SK-N-SH treated with all-trans-retinoic acid at 6 μM for 48 hours (cell line): ENCODE results near the gene MRPL28.
A peak's percentile ranks its signal among the peaks of the same experiment; 100 is the strongest.

Source experiments
- ATAC-seq: fragments of 200-7000 bp; cut with Tn5 transposase; 3 replicates; pipeline ENCODE4 v1.9.1; 2020; ENCODE audit warnings: mild to moderate bottlenecking, moderate library complexity
- ARNTL ChIP-seq: fragments of 450-650 bp; formaldehyde crosslinking; IDR thresholded peaks from 2 replicates; pipeline ENCODE4 v1.5.0; 2020; ENCODE audit warnings: low read depth, mild to moderate bottlenecking, moderate library complexity, borderline replicate concordance
- CSDC2 ChIP-seq: fragments of 250-450 bp; sonication (Bioruptor Pico); IDR thresholded peaks from 2 replicates; pipeline ENCODE4 v1.5.0; 2020; ENCODE audit warnings: mild to moderate bottlenecking, moderate library complexity
- GLIS3 ChIP-seq: fragments of 250-450 bp; sonication (Bioruptor Pico); IDR thresholded peaks from 2 replicates; pipeline ENCODE4 v1.5.0; 2020; ENCODE audit warnings: mild to moderate bottlenecking, moderate library complexity
- ISL1 ChIP-seq: fragments of 250-450 bp; sonication (Bioruptor Pico); IDR thresholded peaks from 2 replicates; pipeline ENCODE4 v2.1.2; 2022; ENCODE audit warnings: mild to moderate bottlenecking, moderate library complexity
- OSR1 ChIP-seq: fragments of 250-450 bp; sonication (Bioruptor Pico); IDR thresholded peaks from 2 replicates; pipeline ENCODE4 v1.8.0; 2022; ENCODE audit warnings: moderate library complexity, mild to moderate bottlenecking, inconsistent platforms
- PPARA ChIP-seq: fragments of 250-450 bp; sonication (Bioruptor Pico); IDR thresholded peaks from 2 replicates; pipeline ENCODE4 v1.5.0; 2020; ENCODE audit warnings: mild to moderate bottlenecking, borderline replicate concordance
- SNAI2 ChIP-seq: fragments of 250-450 bp; sonication (Bioruptor Pico); IDR thresholded peaks from 2 replicates; pipeline ENCODE4 v1.5.0; 2020; ENCODE audit warnings: mild to moderate bottlenecking, moderate library complexity
- TCF4 ChIP-seq: fragments of 250-450 bp; sonication (Bioruptor Pico); IDR thresholded peaks from 2 replicates; pipeline ENCODE4 v1.8.0; 2021; ENCODE audit warnings: mild to moderate bottlenecking, moderate library complexity, borderline replicate concordance
- ZFP3 ChIP-seq: fragments of 250-450 bp; sonication (Bioruptor Pico); IDR thresholded peaks from 2 replicates; pipeline ENCODE4 v1.5.0; 2020; ENCODE audit warnings: mild to moderate bottlenecking, moderate library complexity
- ZNF565 ChIP-seq: fragments of 450-650 bp; formaldehyde crosslinking; conservative IDR thresholded peaks from 2 replicates; pipeline ENCODE4 v1.5.0; 2020; ENCODE audit warnings: low read depth, mild to moderate bottlenecking, moderate library complexity
- ZNF70 ChIP-seq: fragments of 450-650 bp; formaldehyde crosslinking; IDR thresholded peaks from 2 replicates; pipeline ENCODE4 v1.5.0; 2020; ENCODE audit warnings: mild to moderate bottlenecking, moderate library complexity
- TF ChIP-seq, protein P1 (sequence below): fragments of 250-450 bp; sonication (Bioruptor Pico); IDR thresholded peaks from 2 replicates; pipeline ENCODE4 v1.8.0; 2021; ENCODE audit warnings: low read depth, mild to moderate bottlenecking, moderate library complexity, borderline replicate concordance
- TF ChIP-seq, protein P2 (sequence below): fragments of 250-450 bp; sonication (Bioruptor Pico); IDR thresholded peaks from 2 replicates; pipeline ENCODE4 v1.5.0; 2020; ENCODE audit warnings: mild to moderate bottlenecking, moderate library complexity
- TF ChIP-seq, protein P3 (sequence below): fragments of 250-450 bp; sonication (Bioruptor Pico); IDR thresholded peaks from 2 replicates; pipeline ENCODE4 v1.8.0; 2020; ENCODE audit warnings: mild to moderate bottlenecking, moderate library complexity, borderline replicate concordance
- TF ChIP-seq, protein P4 (sequence below): fragments of 250-450 bp; sonication (Bioruptor Pico); IDR thresholded peaks from 2 replicates; pipeline ENCODE4 v1.5.1; 2020; ENCODE audit warnings: low read depth, mild to moderate bottlenecking, moderate library complexity

MRPL28 gene

DNA sequence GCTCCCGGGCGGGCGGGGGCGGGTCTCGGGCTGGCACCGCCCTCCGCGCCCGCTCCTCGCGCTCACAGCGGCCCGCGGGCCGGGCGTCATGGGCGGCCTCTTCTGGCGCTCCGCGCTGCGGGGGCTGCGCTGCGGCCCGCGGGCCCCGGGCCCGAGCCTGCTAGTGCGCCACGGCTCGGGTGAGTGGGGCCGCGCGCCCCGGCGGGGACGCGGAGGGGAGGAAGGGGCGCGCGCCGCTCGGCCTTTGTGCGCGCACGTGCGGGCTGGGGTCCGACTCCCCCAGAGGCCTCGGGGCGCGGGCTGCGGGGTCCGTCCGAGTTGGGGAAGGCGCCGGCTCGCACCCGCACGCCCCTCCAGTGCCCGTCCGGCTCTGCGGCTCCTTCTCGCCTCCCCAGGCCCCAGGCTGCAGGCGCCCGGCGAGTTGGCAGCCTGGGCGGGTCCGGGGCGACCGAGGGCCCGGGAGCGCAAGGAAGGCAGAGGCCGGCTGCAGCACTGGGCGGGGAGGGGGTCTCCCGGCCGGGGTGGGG lies 26.9 kb upstream of the MRPL28 start, which contains the start of gene NME4:
TSS of gene NME4 (plus strand) at position 65 of the 527 bp plus-strand sequence. CDS start at position 89, 24 bp downstream.
- no peak for ATAC-seq
- no peak for TF ChIP-seq CSDC2
- TF ChIP-seq, protein P1, sequence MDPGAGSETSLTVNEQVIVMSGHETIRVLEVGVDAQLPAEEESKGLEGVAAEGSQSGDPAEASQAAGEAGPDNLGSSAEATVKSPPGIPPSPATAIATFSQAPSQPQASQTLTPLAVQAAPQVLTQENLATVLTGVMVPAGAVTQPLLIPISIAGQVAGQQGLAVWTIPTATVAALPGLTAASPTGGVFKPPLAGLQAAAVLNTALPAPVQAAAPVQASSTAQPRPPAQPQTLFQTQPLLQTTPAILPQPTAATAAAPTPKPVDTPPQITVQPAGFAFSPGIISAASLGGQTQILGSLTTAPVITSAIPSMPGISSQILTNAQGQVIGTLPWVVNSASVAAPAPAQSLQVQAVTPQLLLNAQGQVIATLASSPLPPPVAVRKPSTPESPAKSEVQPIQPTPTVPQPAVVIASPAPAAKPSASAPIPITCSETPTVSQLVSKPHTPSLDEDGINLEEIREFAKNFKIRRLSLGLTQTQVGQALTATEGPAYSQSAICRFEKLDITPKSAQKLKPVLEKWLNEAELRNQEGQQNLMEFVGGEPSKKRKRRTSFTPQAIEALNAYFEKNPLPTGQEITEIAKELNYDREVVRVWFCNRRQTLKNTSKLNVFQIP (CRISPR knock-in tag) = no peak
- TF ChIP-seq ZNF565 (CRISPR knock-in tag) = no peak
- no peak for TF ChIP-seq SNAI2 (CRISPR knock-in tag)
- no peak for TF ChIP-seq PPARA (CRISPR knock-in tag)
- TF ChIP-seq OSR1 (CRISPR knock-in tag) = no peak
- TF ChIP-seq, protein P2, sequence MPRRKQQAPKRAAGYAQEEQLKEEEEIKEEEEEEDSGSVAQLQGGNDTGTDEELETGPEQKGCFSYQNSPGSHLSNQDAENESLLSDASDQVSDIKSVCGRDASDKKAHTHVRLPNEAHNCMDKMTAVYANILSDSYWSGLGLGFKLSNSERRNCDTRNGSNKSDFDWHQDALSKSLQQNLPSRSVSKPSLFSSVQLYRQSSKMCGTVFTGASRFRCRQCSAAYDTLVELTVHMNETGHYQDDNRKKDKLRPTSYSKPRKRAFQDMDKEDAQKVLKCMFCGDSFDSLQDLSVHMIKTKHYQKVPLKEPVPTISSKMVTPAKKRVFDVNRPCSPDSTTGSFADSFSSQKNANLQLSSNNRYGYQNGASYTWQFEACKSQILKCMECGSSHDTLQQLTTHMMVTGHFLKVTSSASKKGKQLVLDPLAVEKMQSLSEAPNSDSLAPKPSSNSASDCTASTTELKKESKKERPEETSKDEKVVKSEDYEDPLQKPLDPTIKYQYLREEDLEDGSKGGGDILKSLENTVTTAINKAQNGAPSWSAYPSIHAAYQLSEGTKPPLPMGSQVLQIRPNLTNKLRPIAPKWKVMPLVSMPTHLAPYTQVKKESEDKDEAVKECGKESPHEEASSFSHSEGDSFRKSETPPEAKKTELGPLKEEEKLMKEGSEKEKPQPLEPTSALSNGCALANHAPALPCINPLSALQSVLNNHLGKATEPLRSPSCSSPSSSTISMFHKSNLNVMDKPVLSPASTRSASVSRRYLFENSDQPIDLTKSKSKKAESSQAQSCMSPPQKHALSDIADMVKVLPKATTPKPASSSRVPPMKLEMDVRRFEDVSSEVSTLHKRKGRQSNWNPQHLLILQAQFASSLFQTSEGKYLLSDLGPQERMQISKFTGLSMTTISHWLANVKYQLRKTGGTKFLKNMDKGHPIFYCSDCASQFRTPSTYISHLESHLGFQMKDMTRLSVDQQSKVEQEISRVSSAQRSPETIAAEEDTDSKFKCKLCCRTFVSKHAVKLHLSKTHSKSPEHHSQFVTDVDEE (CRISPR knock-in tag) = 0 out of 2 replicates have a peak, but pooled peaks have one; percentile 22

DNA sequence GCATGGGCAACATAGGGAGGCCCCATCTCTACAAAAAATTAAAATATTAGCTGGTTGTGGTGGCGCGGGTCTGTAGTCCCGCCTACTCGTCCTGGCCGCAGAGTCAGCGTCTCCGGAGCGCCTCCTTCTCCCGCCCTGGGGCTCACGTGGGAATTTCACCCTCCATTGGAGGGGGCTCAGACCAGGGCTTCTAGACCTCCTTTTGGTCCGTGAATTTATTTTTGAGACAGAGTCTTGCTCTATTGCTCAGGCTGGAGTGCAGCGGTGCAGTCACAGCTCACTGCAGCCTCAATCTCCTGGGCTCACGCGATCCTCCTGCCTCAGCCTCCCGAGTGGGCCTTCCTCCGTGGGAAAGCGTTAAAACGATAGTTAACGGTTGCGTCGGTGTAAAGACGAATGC lies 26.3 kb upstream of the MRPL28 start:
- ATAC-seq = peak; percentile 65
- peak; percentile 74 for TF ChIP-seq ZNF70
- no peak for TF ChIP-seq ISL1 (CRISPR knock-in tag)
- no peak for TF ChIP-seq GLIS3 (CRISPR knock-in tag)
- TF ChIP-seq, protein P3, sequence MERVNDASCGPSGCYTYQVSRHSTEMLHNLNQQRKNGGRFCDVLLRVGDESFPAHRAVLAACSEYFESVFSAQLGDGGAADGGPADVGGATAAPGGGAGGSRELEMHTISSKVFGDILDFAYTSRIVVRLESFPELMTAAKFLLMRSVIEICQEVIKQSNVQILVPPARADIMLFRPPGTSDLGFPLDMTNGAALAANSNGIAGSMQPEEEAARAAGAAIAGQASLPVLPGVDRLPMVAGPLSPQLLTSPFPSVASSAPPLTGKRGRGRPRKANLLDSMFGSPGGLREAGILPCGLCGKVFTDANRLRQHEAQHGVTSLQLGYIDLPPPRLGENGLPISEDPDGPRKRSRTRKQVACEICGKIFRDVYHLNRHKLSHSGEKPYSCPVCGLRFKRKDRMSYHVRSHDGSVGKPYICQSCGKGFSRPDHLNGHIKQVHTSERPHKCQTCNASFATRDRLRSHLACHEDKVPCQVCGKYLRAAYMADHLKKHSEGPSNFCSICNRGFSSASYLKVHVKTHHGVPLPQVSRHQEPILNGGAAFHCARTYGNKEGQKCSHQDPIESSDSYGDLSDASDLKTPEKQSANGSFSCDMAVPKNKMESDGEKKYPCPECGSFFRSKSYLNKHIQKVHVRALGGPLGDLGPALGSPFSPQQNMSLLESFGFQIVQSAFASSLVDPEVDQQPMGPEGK = no peak
- TF ChIP-seq, all 23 proteins: peak for 1

DNA sequence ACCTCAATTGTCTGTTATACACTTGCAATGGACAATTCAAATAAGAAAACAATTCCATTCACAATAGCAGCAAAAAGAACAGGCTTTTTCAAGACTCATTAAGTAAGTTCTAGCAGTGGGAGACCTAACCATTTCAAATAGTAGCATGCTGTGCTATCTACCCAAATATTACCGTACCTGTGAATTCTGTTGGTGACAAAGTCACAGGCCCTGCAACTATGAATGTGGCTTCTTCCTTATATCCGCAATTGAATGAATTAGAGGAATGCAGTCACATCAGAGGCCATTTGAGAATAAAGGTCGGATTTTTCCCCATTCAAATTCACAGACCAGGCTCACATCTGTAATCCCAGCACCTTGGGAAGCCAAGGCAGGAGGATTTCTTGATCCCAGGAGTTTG lies 25.9 kb upstream of the MRPL28 start:
- TF ChIP-seq ZNF565 (CRISPR knock-in tag) (no peak), SNAI2 (CRISPR knock-in tag) (no peak), ZFP3 (CRISPR knock-in tag) (no peak)
- ATAC-seq = no peak

DNA sequence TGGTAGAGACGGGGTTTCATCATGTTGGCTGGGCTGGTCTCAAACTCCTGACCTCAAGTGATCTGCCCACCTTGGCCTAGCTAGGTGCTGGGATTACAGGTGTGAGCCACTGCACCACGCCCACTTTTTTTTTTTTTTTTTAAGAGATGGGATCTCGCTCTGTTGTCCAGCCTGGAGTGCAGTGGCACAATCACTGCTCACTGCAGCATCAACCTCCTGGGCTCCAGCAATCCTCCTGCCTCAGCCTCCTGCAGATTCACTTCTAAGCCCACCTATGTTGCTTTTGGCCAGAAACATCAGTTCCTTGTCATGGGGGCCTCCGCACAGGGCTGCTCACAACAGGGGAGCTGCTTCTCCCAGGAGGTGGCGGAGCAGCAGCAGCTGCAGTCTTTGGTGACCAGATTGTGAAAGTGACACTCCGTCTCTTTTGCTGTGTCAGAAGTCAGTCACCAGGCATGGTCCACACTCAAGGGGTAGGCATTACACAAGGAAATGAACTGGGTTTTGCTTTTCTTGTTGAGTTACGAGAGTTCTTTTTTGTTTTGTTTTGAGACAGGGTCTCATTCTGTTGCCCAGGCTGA lies 22.2 kb upstream of the MRPL28 start:
- ATAC-seq = no peak
- no peak for TF ChIP-seq OSR1 (CRISPR knock-in tag)
- TF ChIP-seq, protein P1 (CRISPR knock-in tag) = no peak
- TF ChIP-seq ARNTL = no peak
- TF ChIP-seq TCF4 (CRISPR knock-in tag) = no peak
- TF ChIP-seq, protein P3 = no peak
- TF ChIP-seq PPARA (CRISPR knock-in tag) = no peak
- TF ChIP-seq, protein P4, sequence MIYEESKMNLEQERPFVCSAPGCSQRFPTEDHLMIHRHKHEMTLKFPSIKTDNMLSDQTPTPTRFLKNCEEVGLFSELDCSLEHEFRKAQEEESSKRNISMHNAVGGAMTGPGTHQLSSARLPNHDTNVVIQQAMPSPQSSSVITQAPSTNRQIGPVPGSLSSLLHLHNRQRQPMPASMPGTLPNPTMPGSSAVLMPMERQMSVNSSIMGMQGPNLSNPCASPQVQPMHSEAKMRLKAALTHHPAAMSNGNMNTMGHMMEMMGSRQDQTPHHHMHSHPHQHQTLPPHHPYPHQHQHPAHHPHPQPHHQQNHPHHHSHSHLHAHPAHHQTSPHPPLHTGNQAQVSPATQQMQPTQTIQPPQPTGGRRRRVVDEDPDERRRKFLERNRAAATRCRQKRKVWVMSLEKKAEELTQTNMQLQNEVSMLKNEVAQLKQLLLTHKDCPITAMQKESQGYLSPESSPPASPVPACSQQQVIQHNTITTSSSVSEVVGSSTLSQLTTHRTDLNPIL = no peak
- TF ChIP-seq ZFP3 (CRISPR knock-in tag) = no peak
